Gastroesophageal sphincter (tissue), 4 donors: ENCODE measurements around the gene PCDHGC4. TPM values are rescaled to one million over a fixed set of nuclear protein-coding genes. Genes with fewer than 3 reads are reported as not detected.

Experiments used
- ATAC-seq: fragments of 150-250 bp; one replicate; pipeline ENCODE4 v1.9.1; 2016; ENCODE audit warnings: mild to moderate bottlenecking, moderate library complexity
- H3K27ac ChIP-seq, 4 donors: fragments of 200-600 bp; sonication (generic) in 3 of 4; 1 replicate in 3 of 4; 2 replicates in 1 of 4; pipeline ENCODE4 v1.5.1; 2016 to 2019
- H3K27me3 ChIP-seq: fragments of 200-600 bp; sonication (generic); one replicate; pipeline ENCODE4 v1.5.1; 2019
- H3K36me3 ChIP-seq, 2 donors: fragments of 200-600 bp; sonication (generic); one replicate each; pipeline ENCODE4 v1.5.1; 2019; ENCODE audit warnings: control low read depth in 1 of 2
- H3K4me1 ChIP-seq, 3 donors: fragments of 200-600 bp; sonication (generic); 1 replicate in 2 of 3; 2 replicates in 1 of 3; pipeline ENCODE4 v1.5.1; 2016 to 2019; ENCODE audit warnings: control low read depth in 2 of 3
- H3K4me3 ChIP-seq, 2 donors: fragments of 200-600 bp; sonication (generic); one replicate each; pipeline ENCODE4 v1.5.1; 2019; ENCODE audit warnings: mild to moderate bottlenecking in 1 of 2, moderate library complexity in 1 of 2
- H3K9me3 ChIP-seq, 3 donors: fragments of 200-600 bp; sonication (generic); one replicate each; pipeline ENCODE4 v1.5.1; 2017 to 2019; ENCODE audit warnings: control low read depth in 2 of 3
- EP300 ChIP-seq: sonication (generic); formaldehyde crosslinking; IDR thresholded peaks from one replicate; pipeline ENCODE4 v1.6.1; 2017; ENCODE audit warnings: antibody characterized with exemption, mild to moderate bottlenecking
- POLR2A ChIP-seq, 2 donors: fragments of 450-650 bp; IDR thresholded peaks; one replicate each; pipeline ENCODE4 v1.6.1; 2017; ENCODE audit warnings: antibody characterized with exemption in 2 of 2, mild to moderate bottlenecking in 2 of 2, moderate library complexity in 1 of 2
- POLR2AphosphoS5 ChIP-seq: sonication (generic); formaldehyde crosslinking; IDR thresholded peaks from one replicate; pipeline ENCODE4 v1.6.1; 2017; ENCODE audit warnings: antibody characterized with exemption
- WGBS, 2 donors: methylation state at CpG; one replicate each; pipeline ENCODE4 v1.1.5; 2018; ENCODE audit warnings: low coverage in 1 of 2; 5-methylcytosine and 5-hydroxymethylcytosine counted together
- total RNA-seq, 4 donors: library from RNA; depleted of rRNA; stranded (reverse); fragments of >200 nt; gene quantifications; one replicate each; pipeline ENCODE4 v1.1.0, GENCODE V29; 2016
- TF ChIP-seq, protein P1 (sequence below), 4 experiments: fragments of 200-600 bp in 2 of 4; fragments of 450-650 bp in 2 of 4; sonication (generic) in 1 of 4; IDR thresholded peaks; one replicate each; pipeline ENCODE4 v1.5.1; 2017 to 2019; ENCODE audit warnings: antibody characterized with exemption in 4 of 4, mild to moderate bottlenecking in 2 of 4, moderate library complexity in 2 of 4

The PCDHGC4 gene
- total RNA-seq, 4 donors from 2014 or later = 0.10 to 12.9 (median 2.4) TPM

DNA sequence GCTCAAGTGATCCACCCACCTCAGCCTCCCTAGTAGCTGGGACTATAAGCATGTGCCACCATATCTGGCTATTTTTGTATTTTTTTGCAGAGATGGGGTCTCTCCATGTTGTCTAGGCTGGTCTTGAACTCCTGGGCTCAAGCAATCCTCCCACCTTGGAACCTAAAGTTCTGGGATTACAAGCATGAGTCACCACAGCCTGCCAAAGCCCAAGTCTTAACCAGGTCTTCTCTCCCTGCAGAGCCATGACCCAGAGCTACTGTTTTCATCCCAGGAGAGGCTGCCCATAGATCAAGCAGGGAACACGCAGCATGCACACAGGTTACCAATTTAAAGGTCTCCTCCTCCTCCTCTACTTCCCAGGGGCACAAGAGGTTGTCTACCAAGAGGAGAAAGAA, 33.8 kb downstream of the PCDHGC4 start:
- Histone ChIP-seq H3K4me1 (peaks cover 2 to 83% (median 33%) of the 10 kb centered on the region in 3 donors), H3K36me3 (peaks cover 0 to 33% of the 10 kb centered on the region in 2 donors), H3K27ac (peak overlapping the region in 1 of 4 donors; percentile 13), H3K4me3 (no peak overlapping the region), H3K27me3 (no peaks in the 10 kb centered on the region), H3K9me3 (no peaks in the 10 kb centered on the region)
- 100% methylated on average over 1 of the region's 1 CpG for WGBS, 2 donors
- ATAC-seq = no peak
- TF ChIP-seq POLR2AphosphoS5 (no peak), POLR2A (IDR thresholded peaks at IDR 0.05) (no peak), EP300 (no peak)
- TF ChIP-seq, protein P1, sequence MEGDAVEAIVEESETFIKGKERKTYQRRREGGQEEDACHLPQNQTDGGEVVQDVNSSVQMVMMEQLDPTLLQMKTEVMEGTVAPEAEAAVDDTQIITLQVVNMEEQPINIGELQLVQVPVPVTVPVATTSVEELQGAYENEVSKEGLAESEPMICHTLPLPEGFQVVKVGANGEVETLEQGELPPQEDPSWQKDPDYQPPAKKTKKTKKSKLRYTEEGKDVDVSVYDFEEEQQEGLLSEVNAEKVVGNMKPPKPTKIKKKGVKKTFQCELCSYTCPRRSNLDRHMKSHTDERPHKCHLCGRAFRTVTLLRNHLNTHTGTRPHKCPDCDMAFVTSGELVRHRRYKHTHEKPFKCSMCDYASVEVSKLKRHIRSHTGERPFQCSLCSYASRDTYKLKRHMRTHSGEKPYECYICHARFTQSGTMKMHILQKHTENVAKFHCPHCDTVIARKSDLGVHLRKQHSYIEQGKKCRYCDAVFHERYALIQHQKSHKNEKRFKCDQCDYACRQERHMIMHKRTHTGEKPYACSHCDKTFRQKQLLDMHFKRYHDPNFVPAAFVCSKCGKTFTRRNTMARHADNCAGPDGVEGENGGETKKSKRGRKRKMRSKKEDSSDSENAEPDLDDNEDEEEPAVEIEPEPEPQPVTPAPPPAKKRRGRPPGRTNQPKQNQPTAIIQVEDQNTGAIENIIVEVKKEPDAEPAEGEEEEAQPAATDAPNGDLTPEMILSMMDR (IDR thresholded peaks at IDR 0.05) = no peak

DNA sequence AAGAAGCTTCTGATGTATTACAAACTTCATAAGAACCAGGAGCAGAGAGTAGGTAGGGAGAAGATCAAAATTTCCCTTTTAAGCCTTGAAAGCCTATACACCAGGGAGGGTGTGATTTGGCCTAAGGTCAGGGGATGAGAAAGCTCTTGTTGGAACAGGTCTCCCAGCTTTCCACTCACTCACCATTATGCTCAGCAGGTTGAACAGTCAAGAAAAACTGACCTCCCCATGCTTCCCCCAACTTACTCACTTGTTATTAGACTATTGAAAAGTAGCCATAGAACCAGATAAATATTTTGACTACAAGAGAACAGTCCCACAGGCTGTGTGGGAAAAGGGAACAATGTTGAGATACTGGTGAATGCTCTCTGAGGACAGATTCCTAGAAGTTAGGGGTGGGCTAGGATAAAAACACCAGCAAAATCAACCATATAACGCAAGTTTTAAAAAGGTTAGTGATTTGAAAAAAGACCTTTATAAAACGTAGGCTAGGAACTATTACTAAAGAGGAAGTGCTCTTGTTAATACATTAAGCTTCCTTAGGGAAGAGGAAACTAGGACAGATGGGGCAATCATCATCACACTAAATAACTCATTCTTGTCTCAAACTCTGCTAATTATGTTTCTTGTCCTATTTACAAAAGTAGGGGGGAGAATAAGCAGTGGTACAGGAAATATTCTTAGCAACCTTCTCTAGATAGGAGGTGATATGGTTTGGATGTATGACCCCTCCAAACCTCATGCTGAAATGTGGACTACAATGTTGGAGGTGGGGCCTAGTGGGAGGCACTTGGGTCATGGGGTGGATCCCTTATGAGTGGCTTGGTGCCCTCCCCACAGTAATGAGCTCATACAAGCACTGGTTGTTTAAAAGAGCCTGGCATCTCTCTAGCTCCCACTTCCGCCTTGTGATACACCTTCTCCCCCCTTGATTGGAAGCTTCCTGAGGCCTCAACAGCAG, 35.1 kb downstream of the PCDHGC4 start:
- Histone ChIP-seq H3K36me3 (peaks cover 0 to 38% of the 10 kb centered on the region in 2 donors), H3K4me3 (no peak overlapping the region), H3K27me3 (no peaks in the 10 kb centered on the region), H3K9me3 (no peaks in the 10 kb centered on the region), H3K27ac (peak overlapping the region in 3 of 4 donors; percentile 36 to 73 (median 59)), H3K4me1 (peaks cover 2 to 82% (median 30%) of the 10 kb centered on the region in 3 donors)
- no peak for ATAC-seq
- no peak for TF ChIP-seq EP300
- TF ChIP-seq POLR2AphosphoS5 = no peak
- TF ChIP-seq, protein P1 (IDR thresholded peaks at IDR 0.05) = no peak
- no peak for TF ChIP-seq POLR2A (IDR thresholded peaks at IDR 0.05)
- 59 to 61% methylated on average over 3 of the region's 3 CpGs for WGBS, 2 donors

DNA sequence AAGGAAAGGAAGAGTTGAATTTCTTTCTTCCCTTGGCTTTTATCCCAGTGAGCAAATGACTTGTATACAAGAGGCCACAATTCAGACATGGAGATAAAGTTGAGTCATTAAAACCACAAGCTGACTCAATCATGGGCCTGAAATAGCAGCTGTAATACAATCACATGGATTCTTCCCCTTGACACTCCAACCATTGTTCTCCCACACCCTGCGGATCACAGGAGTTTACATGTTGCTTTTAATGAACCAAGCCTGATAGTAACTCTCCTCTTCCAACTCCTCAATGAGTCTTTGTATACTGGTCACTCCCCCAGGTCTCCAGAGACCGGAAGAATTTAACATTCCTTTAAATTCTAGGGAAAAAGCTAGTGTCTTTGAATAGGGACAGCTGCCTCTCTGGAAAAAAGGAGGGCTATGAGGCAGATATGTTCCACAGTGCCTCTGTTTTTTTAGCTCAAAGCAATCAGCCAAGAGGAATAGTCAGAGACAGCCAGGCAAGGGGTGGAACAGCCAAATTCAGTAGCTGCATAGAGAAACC, 36.5 kb downstream of the PCDHGC4 start:
- ATAC-seq = peak; percentile 54
- no peaks in the 10 kb centered on the region for H3K9me3 ChIP-seq
- peak; percentile 43 for TF ChIP-seq POLR2AphosphoS5
- no peak for TF ChIP-seq POLR2A (IDR thresholded peaks at IDR 0.05)
- H3K4me3 ChIP-seq = no peak overlapping the region
- H3K36me3 ChIP-seq = peaks cover 0 to 43% of the 10 kb centered on the region in 2 donors
- H3K4me1 ChIP-seq = peaks cover 0 to 78% (median 27%) of the 10 kb centered on the region in 3 donors
- peak overlapping the region; percentile 37 to 73 (median 64) for H3K27ac ChIP-seq
- 9 to 26% methylated on average over 2 of the region's 2 CpGs for WGBS, 2 donors
- H3K27me3 ChIP-seq = no peaks in the 10 kb centered on the region

DNA sequence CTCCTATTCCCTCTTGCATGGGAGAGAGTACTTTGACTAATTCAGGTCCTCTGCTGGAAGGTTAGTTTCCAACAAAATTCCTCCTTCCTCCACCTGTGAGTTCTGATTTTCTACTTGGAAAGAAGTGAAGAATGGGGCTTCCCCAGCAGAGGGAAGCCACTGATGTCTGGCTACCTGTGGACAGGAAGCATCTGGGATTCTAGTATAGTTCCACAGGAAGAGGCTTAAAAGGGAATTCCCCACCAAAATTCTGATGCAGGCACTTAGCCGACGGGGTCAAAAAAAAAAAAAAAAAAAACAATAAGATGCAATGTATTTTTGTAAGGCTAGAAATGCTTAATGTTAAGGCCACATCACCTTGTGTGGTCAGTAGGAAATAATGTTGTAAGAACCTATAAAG, 37.5 kb downstream of the PCDHGC4 start:
- peaks cover 0 to 77% (median 24%) of the 10 kb centered on the region in 3 donors for H3K4me1 ChIP-seq
- H3K27ac ChIP-seq = peak overlapping the region in 3 of 4 donors; percentile 59 to 76 (median 69)
- ATAC-seq = no peak
- TF ChIP-seq POLR2A (IDR thresholded peaks at IDR 0.05) (no peak), POLR2AphosphoS5 (no peak), EP300 (no peak)
- TF ChIP-seq, protein P1 (IDR thresholded peaks at IDR 0.05) = no peak
- 44% methylated on average over 2 of the region's 2 CpGs; no CpG with 5 or more reads in 1 of the 2 donors for WGBS, 2 donors
- H3K27me3 ChIP-seq = no peaks in the 10 kb centered on the region
- H3K36me3 ChIP-seq = peaks cover 0 to 43% of the 10 kb centered on the region in 2 donors
- H3K4me3 ChIP-seq = no peak overlapping the region
- H3K9me3 ChIP-seq = no peaks in the 10 kb centered on the region

DNA sequence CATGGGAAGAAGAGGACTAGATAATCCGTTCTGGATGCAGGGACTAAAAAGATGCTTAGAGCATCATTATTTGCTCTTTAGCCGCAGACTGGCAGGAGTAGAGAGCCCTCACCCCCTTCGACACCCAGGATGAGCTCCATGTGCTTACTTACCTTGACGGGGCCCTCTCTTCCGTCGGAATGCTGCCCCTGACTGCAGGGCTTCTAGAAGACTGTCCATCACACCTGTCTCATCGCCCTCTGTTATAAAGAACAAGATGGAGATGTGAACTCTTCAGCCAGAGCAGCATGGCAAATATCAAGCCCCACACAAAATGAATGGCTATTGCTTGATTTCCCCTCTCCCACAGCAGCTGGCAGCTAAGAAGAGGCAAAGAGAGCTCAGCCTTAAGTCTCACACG, 39.2 kb downstream of the PCDHGC4 start:
- TF ChIP-seq EP300 (no peak), POLR2A (IDR thresholded peaks at IDR 0.05) (no peak), POLR2AphosphoS5 (no peak)
- TF ChIP-seq, protein P1 (IDR thresholded peaks at IDR 0.05) = no peak
- peaks cover 0 to 50% of the 10 kb centered on the region in 2 donors for H3K36me3 ChIP-seq
- no peaks in the 10 kb centered on the region for H3K9me3 ChIP-seq
- no peaks in the 10 kb centered on the region for H3K27me3 ChIP-seq
- H3K27ac ChIP-seq = peak overlapping the region in 3 of 4 donors; percentile 63 to 76 (median 68)
- H3K4me1 ChIP-seq = peaks cover 0 to 86% (median 27%) of the 10 kb centered on the region in 3 donors
- no peak for ATAC-seq
- WGBS, 2 donors = 73 to 75% methylated on average over 8 of the region's 8 CpGs
- no peak overlapping the region for H3K4me3 ChIP-seq
